GM12801 (cell line): ENCODE measurements around the gene MYL7.

Experiments used
- CTCF ChIP-seq: IDR thresholded peaks from one replicate; pipeline ENCODE4 v1.5.1; 2011; ENCODE audit warnings: control low read depth; ENCODE audit not compliant: insufficient read length; ENCODE audit errors: extremely low read depth

MYL7 gene

GRCh38 chr7:44185729-44186128 lies 44.6 kb upstream of the MYL7 start:
- no peak for TF ChIP-seq CTCF

GRCh38 chr7:44184873-44185446 lies 43.8 kb upstream of the MYL7 start:
- TF ChIP-seq CTCF = no peak

- TF ChIP-seq CTCF = no peak
Observed at GRCh38 chr7:44184206-44184872, 43.2 kb upstream of the MYL7 start.

- no peak for TF ChIP-seq CTCF
Observed at GRCh38 chr7:44183386-44183785, 42.3 kb upstream of the MYL7 start.

- TF ChIP-seq CTCF = no peak
Observed at GRCh38 chr7:44182827-44183226, 41.7 kb upstream of the MYL7 start.

GRCh38 chr7:44180631-44181030 lies 39.5 kb upstream of the MYL7 start:
- TF ChIP-seq CTCF = no peak

- no peak for TF ChIP-seq CTCF
Observed at GRCh38 chr7:44177570-44178131, 36.5 kb upstream of the MYL7 start.
